GM21381 (cell line): Measurements from ENCODE around the gene CEP128.
A peak's percentile ranks its signal among the peaks of the same experiment; 100 is the strongest.

Experiments
- ATAC-seq: cut with Tn5 transposase; IDR thresholded peaks from one replicate; pipeline ENCODE4 v1.9.1; 2021; ENCODE audit warnings: mild to moderate bottlenecking, moderate library complexity; ENCODE audit not compliant: unreplicated experiment

CEP128 gene

GRCh38 chr14:80780500-80780899 is 161.0 kb downstream of the CEP128 start:
- no peak for ATAC-seq

DNA sequence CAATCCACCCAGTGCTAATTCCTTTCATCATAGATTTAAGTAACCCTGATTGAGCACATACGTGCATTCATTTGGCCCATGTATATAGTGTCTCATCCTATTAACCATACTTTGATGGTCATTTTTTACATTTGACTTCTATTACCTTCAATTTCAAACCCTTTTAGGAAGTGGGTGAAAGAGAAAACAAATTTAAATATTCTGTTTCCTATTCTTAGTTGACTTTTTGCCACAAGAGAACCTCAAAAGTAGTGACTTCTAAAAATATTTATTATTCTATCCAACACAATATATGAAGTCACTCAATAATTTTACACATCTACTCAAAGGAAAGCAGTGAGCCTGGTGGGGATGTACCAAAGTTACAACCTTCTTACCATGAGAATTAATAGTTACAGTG is 164.9 kb downstream of the CEP128 start:
- ATAC-seq: no peak

GRCh38 chr14:80776186-80776585 is 165.4 kb downstream of the CEP128 start:
- no peak for ATAC-seq

DNA sequence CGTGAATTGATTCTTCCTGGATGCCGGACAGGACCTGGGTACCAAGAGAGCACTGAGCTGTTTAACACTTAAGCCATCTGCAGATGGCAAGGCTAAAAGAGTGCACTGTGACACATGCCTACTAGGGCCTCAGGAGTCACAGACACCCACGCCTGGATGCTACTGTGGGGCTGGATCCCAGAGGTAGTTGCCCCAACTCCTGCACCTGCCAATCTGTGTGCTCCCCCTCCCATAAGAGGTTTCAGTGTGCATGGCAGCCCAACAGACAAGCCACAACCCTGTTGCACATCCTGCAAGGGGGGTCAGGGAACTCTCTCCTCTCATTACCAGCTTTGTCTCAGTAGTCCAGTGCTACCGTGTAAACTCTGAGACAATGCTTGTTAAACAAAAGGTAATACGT is 169.0 kb downstream of the CEP128 start:
- ATAC-seq: no peak

- no peak for ATAC-seq
Observed at GRCh38 chr14:80771201-80771600, 170.3 kb downstream of the CEP128 start.

- ATAC-seq: no peak
Observed at GRCh38 chr14:80770114-80770908, 171.2 kb downstream of the CEP128 start.

GRCh38 chr14:80768646-80769045 is 172.9 kb downstream of the CEP128 start:
- ATAC-seq: no peak

GRCh38 chr14:80764921-80765507 is 176.5 kb downstream of the CEP128 start:
- no peak for ATAC-seq

- no peak for ATAC-seq
Observed at GRCh38 chr14:80764496-80764895, 177.0 kb downstream of the CEP128 start.

- no peak for ATAC-seq
Observed at GRCh38 chr14:80762641-80763228, 178.8 kb downstream of the CEP128 start.

DNA sequence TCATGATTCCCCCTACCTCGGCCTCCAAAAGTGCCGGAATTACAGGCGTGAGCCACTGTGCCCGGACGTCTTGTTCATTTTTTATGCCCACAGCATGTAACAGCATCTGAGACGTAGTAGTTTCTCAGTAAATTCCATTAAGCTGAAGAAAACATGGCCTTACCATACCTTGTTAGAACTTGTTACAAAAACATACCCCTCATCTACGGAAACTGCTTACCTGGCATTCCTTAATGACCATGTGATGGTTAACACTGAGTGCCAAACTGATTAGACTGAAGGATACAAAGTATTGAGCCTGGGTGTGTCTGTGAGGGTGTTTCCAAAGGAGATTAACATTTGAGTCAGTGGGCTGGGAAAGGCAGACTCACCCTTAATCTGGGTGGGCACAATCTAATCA is 186.8 kb downstream of the CEP128 start:
- ATAC-seq: no peak

DNA sequence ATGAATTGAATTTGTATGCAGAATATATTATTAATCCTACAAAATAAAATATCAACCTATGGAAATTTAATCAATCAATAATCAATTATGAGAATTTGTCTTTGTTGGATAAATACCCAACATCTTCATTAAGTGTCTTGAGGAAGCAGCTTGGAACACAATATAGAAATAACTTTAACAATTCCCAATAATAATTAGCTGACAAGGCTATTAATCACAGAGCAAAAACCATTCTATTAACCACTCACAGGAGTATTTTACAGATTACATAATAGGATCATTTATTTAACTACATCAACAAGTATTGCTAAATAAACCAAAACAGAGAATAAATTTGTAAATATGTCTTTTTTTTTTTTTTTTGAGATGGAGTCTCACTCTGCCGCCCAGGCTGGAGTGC is 190.3 kb downstream of the CEP128 start:
- ATAC-seq: no peak

DNA sequence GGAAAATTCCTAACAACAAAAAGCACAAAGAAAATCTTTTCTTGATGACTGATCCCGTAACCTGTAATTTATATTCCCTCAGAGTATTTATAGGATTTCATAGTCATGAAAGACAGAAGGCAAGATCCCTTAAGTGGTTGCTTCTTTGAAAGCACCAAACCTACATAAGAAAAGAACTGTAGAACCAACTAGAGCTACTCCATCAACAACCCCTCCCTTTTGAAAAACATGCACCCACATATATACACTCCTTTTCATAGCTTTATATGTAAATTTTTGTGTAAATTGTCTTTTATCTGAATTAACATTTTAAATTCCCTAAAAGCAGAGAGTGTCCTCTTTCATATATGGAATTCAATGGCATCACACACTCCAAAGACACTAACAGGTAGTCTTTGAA is 215.3 kb downstream of the CEP128 start:
- no peak for ATAC-seq

- no peak for ATAC-seq
Observed at GRCh38 chr14:80718940-80719339, 222.6 kb downstream of the CEP128 start.

- ATAC-seq: no peak
Observed at GRCh38 chr14:80714474-80714873, 227.1 kb downstream of the CEP128 start.

DNA sequence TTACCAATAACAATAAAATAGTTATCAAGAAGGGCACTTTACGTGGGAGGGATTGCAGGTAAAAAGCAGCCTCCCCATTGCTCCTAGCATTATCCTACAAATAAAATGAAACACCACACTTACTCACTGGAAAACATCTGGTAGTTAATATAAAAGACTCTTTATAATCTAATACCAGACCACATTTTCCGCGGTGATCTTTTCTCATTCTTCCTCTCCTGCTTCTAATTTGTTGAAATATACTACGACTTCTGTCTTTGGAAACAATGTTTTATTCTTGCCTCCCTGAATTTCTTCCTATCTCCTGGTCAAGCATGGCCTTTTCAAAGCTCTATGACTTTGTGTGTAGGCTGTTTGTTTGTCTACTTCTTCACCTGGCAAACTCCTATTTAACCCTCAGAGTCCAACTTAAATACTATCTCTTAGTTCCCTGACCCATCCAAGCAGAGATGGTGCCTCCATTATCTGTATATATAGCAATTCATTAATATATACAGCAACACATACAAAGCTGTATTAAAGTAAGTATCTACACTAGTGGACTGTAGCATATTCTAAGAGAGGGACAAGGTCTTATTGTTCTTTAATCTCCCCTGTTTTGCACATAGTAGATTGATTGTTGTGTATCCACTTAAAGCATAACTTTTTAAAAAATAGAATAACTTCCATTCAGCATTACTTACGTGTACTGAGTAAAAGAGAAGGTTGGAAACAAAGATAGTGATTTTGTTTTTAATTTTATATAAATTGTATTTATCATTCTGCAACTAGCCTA is 228.3 kb downstream of the CEP128 start:
- ATAC-seq: no peak

- no peak for ATAC-seq
Observed at GRCh38 chr14:80705241-80705980, 236.1 kb downstream of the CEP128 start.

GRCh38 chr14:80700601-80701000 is 240.9 kb downstream of the CEP128 start:
- no peak for ATAC-seq

- ATAC-seq: no peak
Observed at GRCh38 chr14:80699861-80700260, 241.7 kb downstream of the CEP128 start.

GRCh38 chr14:80698974-80699373 is 242.6 kb downstream of the CEP128 start:
- no peak for ATAC-seq

DNA sequence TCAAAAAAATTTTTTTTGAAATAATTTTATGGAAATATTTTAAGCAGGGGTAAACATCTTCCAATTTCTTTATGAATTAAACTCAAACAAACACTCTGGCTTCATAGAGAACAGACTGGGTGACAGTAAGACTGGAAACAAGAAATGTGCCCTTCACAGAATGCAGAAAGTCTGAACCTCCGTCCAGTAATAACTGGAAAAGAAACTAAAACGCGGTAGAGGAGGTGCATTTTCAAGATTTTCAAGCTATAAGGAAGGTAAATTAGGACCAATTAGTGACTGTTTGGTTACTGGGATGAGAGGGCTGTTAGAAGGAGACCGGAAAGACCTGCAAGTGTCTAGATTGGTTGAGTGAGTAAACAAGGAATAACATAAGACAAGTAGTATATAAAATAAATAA is 245.7 kb downstream of the CEP128 start:
- peak; percentile 52 for ATAC-seq
